HEK293 (cell line): Measurements from ENCODE around the gene ANGPTL8.

Experiments used
- CTCF ChIA-PET: fragments of 350-600 bp; formaldehyde crosslinking; extraction: SDS; loops from one replicate; lab custom pipeline; 2021; ENCODE audit warnings: antibody characterized with exemption; lab: Yijun Ruan, JAX
- POLR2A ChIA-PET: fragments of 300-600 bp; formaldehyde crosslinking; extraction: SDS; loops from one replicate; lab custom pipeline; 2020; ENCODE audit warnings: antibody characterized with exemption, inconsistent platforms; lab: Yijun Ruan, JAX
- H3K27ac ChIP-seq: fragments of 200-500 bp; sonication (Bioruptor generic); 2 replicates; pipeline ENCODE4 v1.5.1; 2014; ENCODE audit warnings: low read depth, low read length, control low read depth, inconsistent platforms; ENCODE audit errors: extremely low read depth
- H3K36me3 ChIP-seq, 2 experiments: fragments of 200-500 bp in 1 of 2; sonication (Bioruptor generic) in 1 of 2; 1 replicate in 1 of 2; 2 replicates in 1 of 2; pipeline ENCODE4 v1.5.1; 2014 to 2017; ENCODE audit warnings: inconsistent platforms in 2 of 2, low read length in 2 of 2; ENCODE audit not compliant: control insufficient read depth in 2 of 2, insufficient read depth in 1 of 2
- H3K4me1 ChIP-seq: fragments of 200-500 bp; sonication (Bioruptor generic); 2 replicates; pipeline ENCODE4 v1.5.1; 2014; ENCODE audit warnings: mild to moderate bottlenecking, low read length, inconsistent platforms; ENCODE audit not compliant: control insufficient read depth, insufficient read depth
- H3K4me3 ChIP-seq: 2 replicates; pipeline ENCODE4 v1.5.1; 2011; ENCODE audit warnings: low read depth, mild to moderate bottlenecking, control low read depth, low read length, moderate library complexity
- H3K9me3 ChIP-seq: fragments of 200-500 bp; sonication (Bioruptor generic); 2 replicates; pipeline ENCODE4 v1.5.1; 2014; ENCODE audit warnings: low read depth, low read length, inconsistent platforms; ENCODE audit not compliant: control insufficient read depth, insufficient read depth
- CTCF ChIP-seq: fragments of 450-650 bp; formaldehyde crosslinking; IDR thresholded peaks from 2 replicates; pipeline ENCODE4 v1.5.1; 2016; ENCODE audit warnings: missing biosample characterization, missing genetic modification characterization
- GLI2 ChIP-seq: fragments of 450-650 bp; formaldehyde crosslinking; IDR thresholded peaks from 2 replicates; pipeline ENCODE4; 2017; ENCODE audit warnings: missing biosample characterization, missing genetic modification characterization, low read depth, borderline replicate concordance
- HIC1 ChIP-seq: fragments of 450-650 bp; formaldehyde crosslinking; IDR thresholded peaks from 2 replicates; pipeline ENCODE4 v1.5.1; 2016; ENCODE audit warnings: missing biosample characterization, missing genetic modification characterization
- PATZ1 ChIP-seq: fragments of 450-650 bp; formaldehyde crosslinking; IDR thresholded peaks from 2 replicates; pipeline ENCODE4 v1.5.1; 2016; ENCODE audit warnings: missing biosample characterization, missing genetic modification characterization
- SCRT2 ChIP-seq: fragments of 450-650 bp; formaldehyde crosslinking; IDR thresholded peaks from 2 replicates; pipeline ENCODE4 v1.5.1; 2016; ENCODE audit warnings: missing biosample characterization, missing genetic modification characterization
- ZBTB11 ChIP-seq: fragments of 450-650 bp; formaldehyde crosslinking; conservative IDR thresholded peaks from 2 replicates; pipeline ENCODE4 v1.5.1; 2016; ENCODE audit warnings: low read depth, missing biosample characterization, missing genetic modification characterization
- ZBTB8A ChIP-seq: fragments of 450-650 bp; formaldehyde crosslinking; IDR thresholded peaks from 2 replicates; pipeline ENCODE4 v1.5.1; 2016; ENCODE audit warnings: missing biosample characterization, missing genetic modification characterization
- ZFHX2 ChIP-seq: fragments of 450-650 bp; formaldehyde crosslinking; conservative IDR thresholded peaks from 2 replicates; pipeline ENCODE4 v1.5.1; 2016; ENCODE audit warnings: missing biosample characterization, missing genetic modification characterization
- ZNF169 ChIP-seq: fragments of 450-650 bp; formaldehyde crosslinking; IDR thresholded peaks from 2 replicates; pipeline ENCODE4 v1.5.1; 2016; ENCODE audit warnings: missing biosample characterization, missing genetic modification characterization
- ZNF221 ChIP-seq: fragments of 450-650 bp; formaldehyde crosslinking; IDR thresholded peaks from 2 replicates; pipeline ENCODE4 v1.5.1; 2017; ENCODE audit warnings: missing biosample characterization, missing genetic modification characterization, borderline replicate concordance
- ZNF391 ChIP-seq: fragments of 450-650 bp; formaldehyde crosslinking; IDR thresholded peaks from 2 replicates; pipeline ENCODE4 v1.5.1; 2016; ENCODE audit warnings: low read depth, missing biosample characterization, missing genetic modification characterization, borderline replicate concordance
- ZNF398 ChIP-seq: fragments of 450-650 bp; formaldehyde crosslinking; IDR thresholded peaks from 2 replicates; pipeline ENCODE4 v1.5.1; 2017; ENCODE audit warnings: missing biosample characterization, missing genetic modification characterization
- ZNF513 ChIP-seq: fragments of 450-650 bp; IDR thresholded peaks from 2 replicates; pipeline ENCODE4 v1.5.1; 2018; ENCODE audit warnings: missing biosample characterization, missing genetic modification characterization
- ZNF529 ChIP-seq: fragments of 450-650 bp; formaldehyde crosslinking; IDR thresholded peaks from 2 replicates; pipeline ENCODE4 v1.5.1; 2017; ENCODE audit warnings: missing genetic modification characterization, missing biosample characterization; ENCODE audit not compliant: insufficient replicate concordance
- ZNF548 ChIP-seq: fragments of 450-650 bp; formaldehyde crosslinking; IDR thresholded peaks from 2 replicates; pipeline ENCODE4 v1.5.1; 2016; ENCODE audit warnings: missing biosample characterization, missing genetic modification characterization
- ZNF639 ChIP-seq: fragments of 450-650 bp; formaldehyde crosslinking; IDR thresholded peaks from 2 replicates; pipeline ENCODE4 v1.5.1; 2016; ENCODE audit warnings: missing biosample characterization, missing genetic modification characterization
- ZNF704 ChIP-seq: fragments of 450-650 bp; formaldehyde crosslinking; IDR thresholded peaks from 2 replicates; pipeline ENCODE4 v1.5.1; 2016; ENCODE audit warnings: missing biosample characterization, missing genetic modification characterization
- ZNF768 ChIP-seq: fragments of 450-650 bp; formaldehyde crosslinking; IDR thresholded peaks from 2 replicates; pipeline ENCODE4 v1.5.1; 2018; ENCODE audit warnings: missing biosample characterization, mild to moderate bottlenecking, missing genetic modification characterization
- ZNF776 ChIP-seq: fragments of 450-650 bp; formaldehyde crosslinking; IDR thresholded peaks from 2 replicates; pipeline ENCODE4 v1.5.0; 2017; ENCODE audit warnings: missing biosample characterization, missing genetic modification characterization, borderline replicate concordance

ANGPTL8 gene

GRCh38 chr19:11263726-11264125, 24.3 kb downstream of the ANGPTL8 start (continued):
- TF ChIP-seq HIC1 (tag by site-specific recombination), result no peak
- TF ChIP-seq ZNF529 (tag by site-specific recombination), result no peak
- 0 out of 2 replicates have a peak, but pooled peaks have one; percentile 15 for TF ChIP-seq ZBTB11 (tag by site-specific recombination)
- TF ChIP-seq GLI2 (tag by site-specific recombination), result no peak
- TF ChIP-seq ZNF221, result no peak
- TF ChIP-seq ZNF704 (tag by site-specific recombination), result no peak
- no peak for TF ChIP-seq ZNF548
- TF ChIP-seq ZNF398 (tag by site-specific recombination), result no peak
- TF ChIP-seq ZNF391 (tag by site-specific recombination), result no peak
- TF ChIP-seq SCRT2 (tag by site-specific recombination), result no peak
- no peak for TF ChIP-seq ZNF776 (tag by site-specific recombination)
- TF ChIP-seq ZNF639 (tag by site-specific recombination), result no peak
- TF ChIP-seq ZBTB8A, result 0 out of 2 replicates have a peak, but pooled peaks have one; percentile 17
- TF ChIP-seq ZFHX2, result no peak

GRCh38 chr19:11264452-11265176, 25.2 kb downstream of the ANGPTL8 start:
- no peak overlapping the region for H3K4me3 ChIP-seq
- ChIA-PET POLR2A (no interaction called here), CTCF (interaction anchor here (0.6 to 1.2 kb wide), 3 partner anchors 26 to 218 kb away, joined by 3 read pairs; no protein-coding TSS in a partner anchor)
- H3K9me3 ChIP-seq, result no peaks in the 10 kb centered on the region
- no peaks in the 10 kb centered on the region; the same call in 1 of the 2 replicates for H3K4me1 ChIP-seq
- H3K36me3 ChIP-seq, result no peaks in the 10 kb centered on the region
- H3K27ac ChIP-seq, result no peak overlapping the region
- no peak for TF ChIP-seq ZNF768 (tag by site-specific recombination)
- no peak for TF ChIP-seq ZNF169 (tag by site-specific recombination)
- no peak for TF ChIP-seq CTCF (tag by site-specific recombination)
- 0 out of 2 replicates have a peak, but pooled peaks have one; percentile 14 for TF ChIP-seq PATZ1 (tag by site-specific recombination)
- no peak for TF ChIP-seq ZNF513 (tag by site-specific recombination)
